NCI-H510A treated with DMSO at 0.1 percent for 48 hours (cell line): ENCODE data around the gene GJA10.
"Not testable (repeated sequence)": the region's sequence is repeated elsewhere in the genome, so short reads cannot be mapped to it uniquely, and the experiment has no call there.

Experiments
- DNase-seq: peaks from one replicate; lab custom pipeline; 2025; lab: John Stamatoyannopoulos, UW

The GJA10 gene

DNA sequence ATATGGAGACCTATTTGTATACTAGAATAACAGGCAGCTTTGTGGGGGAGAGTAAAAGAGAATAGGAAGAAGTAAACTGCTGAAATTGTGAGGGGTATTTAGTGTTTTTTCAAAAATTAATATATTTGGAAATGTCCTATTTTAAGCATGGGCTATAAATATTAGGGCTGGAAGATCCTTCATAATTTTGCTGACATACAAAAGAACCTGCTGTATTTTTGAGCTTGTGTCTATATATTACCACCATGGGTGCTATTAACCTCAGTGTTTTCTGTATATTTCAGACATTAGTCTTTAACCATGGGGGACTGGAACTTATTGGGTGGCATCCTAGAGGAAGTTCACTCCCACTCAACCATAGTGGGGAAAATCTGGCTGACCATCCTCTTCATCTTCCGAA, at the start of gene GJA10:
Gene GJA10 (plus strand): TSS at position 301 of the 400 bp plus-strand sequence. CDS start 0 bp downstream, at position 301.
- no peak for DNase-seq

DNA sequence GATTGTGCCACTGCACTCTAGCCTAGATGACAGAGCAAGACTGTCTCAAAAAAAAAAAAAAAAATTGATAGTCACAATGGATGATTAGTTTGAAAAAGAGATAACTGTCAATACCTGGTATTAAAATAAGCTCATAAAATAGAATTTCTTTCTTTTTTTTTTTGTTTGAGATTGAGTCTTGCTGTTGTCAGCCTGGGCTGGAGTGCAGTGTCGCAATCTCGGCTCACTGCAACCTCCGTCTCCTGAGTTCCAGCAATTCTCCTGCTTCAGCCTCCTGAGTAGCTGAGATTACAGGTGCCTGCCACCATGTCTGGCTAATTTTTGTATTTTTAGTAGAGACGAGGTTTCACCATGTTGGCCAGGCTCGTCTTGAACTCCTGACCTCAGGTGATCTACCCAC, 46.8 kb upstream of the GJA10 start:
- DNase-seq = not testable (repeated sequence)

DNA sequence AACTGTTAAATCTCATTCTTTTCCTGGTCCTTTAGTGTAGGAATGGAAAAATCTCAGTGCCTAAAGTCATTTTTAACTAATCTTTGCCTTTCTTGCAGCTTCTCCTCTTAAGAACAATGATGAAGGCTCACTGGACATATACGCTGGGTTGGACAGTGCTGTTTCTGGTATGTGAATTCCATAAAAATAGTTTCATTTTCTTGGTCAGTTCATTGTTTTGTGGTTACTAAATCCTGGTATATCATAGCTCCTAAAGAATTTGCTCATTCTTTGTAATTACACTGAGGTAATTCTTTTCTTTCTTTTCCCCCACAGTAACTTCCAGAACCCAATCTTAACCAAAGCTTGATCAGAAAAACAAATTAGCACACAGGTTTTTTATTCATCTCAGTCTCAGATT, 41.2 kb upstream of the GJA10 start:
- DNase-seq = no peak

DNA sequence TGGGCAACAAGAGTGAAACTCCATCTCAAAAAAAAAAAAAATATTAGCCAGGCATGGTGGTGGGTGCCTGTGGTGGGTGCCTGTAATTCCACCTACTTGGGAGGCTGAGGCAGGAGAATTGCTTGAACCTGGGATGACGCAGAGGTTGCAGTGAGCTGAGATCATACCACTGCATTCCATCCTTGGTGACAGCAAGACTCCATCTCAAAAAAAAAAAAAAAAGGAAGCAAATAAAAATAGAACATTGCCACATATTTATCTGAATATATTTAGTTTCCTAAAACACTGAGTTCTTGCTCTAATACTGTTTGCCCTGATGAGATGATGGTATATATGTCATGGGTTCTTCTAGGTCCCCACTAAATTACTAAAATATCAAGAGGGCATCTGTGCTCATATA, 36.2 kb upstream of the GJA10 start:
- no peak for DNase-seq

DNA sequence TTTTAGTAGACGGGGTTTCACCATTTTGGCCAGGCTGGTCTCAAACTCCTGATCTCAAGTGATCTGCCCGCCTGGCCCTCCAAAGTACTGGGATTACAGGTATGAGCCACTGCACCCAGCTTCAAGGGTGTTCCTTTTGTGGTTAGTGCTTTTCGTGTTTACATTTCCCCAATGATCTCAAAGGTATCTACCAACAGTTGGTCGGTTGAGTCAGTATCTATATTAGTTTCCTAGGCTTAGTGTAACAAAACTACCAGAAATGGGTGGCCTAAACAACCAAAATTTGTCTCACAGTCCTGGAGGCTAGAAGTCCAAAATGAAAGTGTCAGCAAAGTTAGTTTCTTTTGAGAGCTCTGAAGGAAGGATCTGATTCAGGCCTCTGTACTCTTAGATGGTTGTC, 34.5 kb upstream of the GJA10 start:
- DNase-seq = no peak

DNA sequence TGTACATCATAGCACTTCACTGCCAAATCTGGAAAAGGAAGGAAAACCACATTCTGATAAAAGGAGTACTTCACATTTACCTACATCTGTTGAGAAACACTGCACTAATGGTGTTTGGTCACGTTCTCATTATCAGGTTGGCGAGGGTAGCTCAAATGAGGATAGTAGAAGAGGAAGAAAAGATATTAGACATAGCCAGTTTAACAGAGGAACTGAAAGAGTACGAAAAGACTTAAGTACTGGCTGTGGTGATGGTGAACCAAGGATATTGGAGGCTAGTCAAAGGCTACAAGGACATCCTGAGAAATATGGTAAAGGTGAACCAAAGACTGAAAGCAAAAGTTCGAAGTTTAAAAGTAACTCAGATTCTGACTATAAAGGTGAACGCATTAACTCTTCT, 32.0 kb upstream of the GJA10 start:
- no peak for DNase-seq

DNA sequence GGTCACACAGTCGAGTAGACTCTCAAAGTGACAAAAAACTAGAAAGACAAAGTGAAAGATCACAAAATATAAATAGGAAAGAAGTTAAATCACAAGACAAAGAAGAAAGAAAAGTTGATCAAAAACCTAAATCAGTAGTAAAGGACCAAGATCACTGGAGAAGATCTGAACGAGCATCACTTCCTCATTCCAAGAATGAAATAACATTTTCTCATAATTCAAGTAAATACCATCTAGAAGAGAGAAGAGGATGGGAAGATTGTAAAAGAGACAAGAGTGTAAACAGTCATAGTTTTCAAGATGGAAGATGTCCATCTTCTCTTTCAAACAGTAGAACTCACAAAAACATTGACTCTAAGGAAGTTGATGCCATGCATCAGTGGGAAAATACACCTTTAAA, 31.6 kb upstream of the GJA10 start:
- DNase-seq = no peak

DNA sequence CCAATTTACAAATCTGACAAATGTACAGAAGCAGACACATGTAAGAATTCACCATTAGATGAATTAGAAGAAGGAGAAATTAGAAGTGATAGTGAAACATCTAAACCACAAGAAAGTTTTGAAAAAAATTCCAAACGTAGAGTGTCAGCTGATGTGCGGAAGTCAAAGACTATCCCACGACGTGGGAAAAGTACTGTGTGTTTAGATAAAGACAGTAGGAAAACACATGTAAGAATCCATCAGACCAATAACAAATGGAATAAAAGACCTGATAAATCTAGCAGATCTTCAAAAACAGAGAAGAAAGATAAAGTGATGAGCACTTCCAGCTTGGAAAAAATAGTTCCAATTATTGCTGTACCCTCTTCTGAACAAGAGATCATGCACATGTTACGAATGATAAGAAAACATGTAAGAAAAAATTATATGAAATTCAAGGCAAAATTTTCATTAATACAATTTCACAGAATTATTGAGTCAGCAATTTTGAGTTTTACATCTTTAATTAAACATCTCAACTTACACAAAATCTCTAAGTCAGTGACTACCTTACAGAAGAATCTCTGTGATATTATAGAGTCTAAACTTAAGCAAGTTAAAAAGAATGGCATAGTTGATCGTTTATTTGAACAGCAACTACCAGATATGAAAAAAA, 28.1 kb upstream of the GJA10 start:
- DNase-seq = no peak

DNA sequence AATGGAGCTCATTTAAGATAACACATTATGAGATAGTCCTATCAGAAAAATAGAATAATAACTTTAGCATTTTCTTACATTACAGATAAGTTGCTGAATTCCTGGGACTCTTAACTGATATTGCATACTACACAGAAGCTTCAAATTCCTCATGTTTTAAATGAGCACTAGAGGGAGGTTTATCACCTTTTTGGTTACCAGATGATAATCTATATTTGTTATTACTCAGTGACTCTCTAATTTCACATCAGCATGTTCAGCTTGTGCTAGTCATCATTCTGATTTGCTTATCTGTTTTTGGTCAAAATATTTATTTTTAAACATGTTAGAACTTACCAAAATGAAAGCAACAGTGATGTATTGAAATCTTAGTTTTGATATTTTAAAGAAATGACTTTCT, 20.5 kb upstream of the GJA10 start:
- no peak for DNase-seq

DNA sequence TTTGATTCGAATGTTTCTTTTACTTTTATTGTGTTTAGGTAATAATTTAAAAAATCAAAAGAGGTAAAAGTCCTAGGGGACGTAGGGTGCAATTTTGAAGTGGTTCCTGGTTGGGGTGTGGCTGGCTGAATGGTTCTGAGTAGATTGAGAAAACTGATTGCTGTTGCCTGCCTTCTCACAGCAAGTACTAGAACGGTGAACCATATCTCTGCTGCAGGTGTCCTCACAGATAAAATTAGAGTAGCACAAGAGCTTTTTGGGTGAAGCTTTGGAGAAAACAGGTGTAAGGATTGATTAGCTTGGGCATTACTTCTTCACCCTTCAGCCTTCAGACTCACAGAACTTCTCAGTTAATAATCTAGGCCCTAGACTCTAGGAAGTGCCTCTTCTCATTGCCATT, 19.8 kb upstream of the GJA10 start:
- no peak for DNase-seq

DNA sequence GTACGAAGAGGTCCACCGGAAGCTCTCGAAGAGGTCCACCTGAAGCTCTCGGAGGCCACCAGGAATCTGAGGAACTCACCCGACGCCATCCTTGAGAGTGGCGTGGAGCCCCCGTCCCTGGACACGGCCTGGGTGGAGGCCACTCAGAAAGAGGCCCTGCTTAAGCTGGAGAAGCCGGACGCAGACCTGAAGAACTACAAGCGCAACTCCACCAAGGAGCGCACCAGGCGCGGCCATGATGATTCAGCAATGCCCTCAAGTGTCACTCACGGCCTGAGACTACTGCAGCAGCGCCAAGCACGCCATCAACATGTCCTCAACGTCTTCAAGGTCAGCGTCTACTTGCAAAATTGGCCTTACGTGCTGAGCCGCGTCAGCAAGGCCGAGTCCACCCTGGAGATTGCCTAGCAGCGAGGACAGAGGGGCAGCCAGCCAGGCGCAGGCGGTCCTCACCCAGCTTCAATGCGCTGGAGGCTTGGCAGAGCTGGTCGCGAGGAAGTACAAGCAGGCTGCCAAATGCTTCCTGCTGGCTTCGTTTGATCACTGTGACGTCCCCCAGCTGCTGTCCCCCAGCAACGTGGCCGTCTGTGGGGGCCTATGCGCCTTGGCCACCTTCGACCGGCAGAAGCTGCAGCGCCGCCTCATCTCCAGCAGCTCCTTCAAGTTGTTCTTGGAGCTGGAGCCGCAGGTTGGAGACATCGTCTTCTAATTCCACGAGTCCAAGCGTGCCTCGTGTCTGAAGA, 7.7 kb upstream of the GJA10 start:
- DNase-seq = no peak

DNA sequence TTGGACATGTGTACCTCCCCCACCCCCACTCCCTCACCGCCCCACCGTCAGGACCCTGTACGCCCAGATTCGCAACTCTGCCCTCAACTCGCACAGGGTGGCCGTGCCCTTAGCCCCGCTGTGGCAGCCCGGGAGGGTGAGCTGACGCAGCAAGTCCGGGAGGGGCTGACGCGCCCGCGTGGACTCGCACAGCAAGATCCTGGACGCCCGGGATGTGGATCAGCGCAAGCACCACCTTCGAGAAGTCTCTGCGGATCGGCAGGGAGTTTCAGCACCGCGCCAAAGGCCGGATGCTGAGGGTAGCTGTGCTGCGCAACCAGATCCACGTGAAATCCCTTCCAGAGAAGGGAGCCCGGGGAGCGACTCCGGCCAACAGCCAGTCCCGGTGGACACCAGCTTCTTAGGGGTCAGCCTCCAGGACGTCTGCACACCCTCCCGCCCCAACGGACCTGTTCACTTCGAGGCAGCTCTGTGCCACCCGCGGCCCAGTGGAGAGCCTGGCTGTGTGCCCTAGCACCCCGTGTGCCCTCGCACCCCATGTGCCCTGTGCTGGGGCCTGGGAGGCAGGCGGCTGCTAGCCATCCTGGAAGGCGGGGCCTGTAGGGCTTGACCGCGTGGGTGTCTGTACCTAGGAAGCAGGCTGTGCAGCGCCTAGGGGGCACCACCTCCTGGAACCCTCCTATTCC, 6.7 kb upstream of the GJA10 start:
- DNase-seq = no peak

DNA sequence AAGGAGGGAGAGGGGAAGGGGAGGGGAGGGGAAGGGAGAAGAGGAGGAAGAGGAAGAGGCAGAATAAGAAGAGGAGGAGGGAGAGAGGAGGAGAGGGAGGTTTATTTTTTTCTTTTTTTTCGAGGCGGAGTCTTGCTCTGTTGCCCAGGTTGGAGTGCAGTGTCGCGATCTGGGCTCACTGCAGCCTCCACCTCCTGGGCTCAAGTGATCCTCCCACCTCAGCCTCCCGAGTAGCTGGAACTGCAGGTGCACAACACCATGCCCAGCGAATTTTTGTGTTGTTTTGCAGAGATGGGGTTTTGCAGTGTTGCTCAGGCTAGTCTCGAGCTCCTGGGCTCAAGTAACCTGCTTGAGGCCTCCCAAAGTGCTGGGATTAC, 6.1 kb upstream of the GJA10 start:
- no peak for DNase-seq

DNA sequence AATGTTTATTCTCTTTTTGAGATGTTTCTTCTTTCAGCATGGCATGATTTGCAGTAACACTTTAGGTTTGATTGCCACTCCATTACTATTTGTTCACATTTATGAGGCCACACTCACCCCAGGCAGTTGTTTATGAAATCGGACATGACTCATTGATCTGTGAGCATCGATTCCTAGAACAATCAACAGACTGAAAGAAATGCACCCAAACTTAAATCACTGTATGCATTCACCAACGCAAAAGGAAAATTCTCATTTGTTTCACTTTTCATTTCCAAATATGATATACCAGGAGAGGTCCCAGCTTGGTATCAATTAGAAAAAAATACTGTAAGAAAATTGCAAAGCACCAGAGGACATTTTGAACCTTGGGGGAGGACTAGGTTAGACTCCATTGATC, 5.4 kb upstream of the GJA10 start:
- DNase-seq = no peak

DNA sequence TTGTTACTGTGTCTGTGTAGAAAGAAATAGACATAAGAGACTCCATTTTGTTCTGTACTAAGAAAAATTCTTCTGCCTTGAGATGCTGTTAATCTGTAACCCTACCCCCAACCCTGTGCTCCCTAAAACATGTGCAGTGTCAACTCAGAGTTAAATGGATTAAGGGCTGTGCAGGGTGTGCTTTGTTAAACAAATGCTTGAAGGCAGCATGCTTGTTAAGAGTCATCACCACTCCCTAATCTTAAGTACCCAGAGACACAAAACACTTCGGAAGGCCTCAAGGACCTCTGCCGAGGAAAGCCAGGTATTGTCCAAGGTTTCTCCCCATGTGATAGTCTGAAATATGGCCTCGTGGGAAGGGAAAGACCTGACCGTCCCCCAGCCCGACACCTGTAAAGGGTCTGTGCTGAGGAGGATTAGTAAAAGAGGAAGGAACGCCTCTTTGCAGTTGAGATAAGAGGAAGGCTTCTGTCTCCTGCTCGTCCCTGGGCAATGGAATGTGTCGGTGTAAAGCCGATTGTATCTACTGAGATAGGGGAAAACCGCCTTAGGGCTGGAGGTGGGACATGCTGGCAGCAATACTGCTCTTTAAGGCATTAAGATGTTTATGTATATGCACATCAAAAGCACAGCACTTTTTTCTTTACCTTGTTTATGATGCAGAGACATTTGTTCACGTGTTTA, 3.3 kb upstream of the GJA10 start:
- DNase-seq = not testable (repeated sequence)

DNA sequence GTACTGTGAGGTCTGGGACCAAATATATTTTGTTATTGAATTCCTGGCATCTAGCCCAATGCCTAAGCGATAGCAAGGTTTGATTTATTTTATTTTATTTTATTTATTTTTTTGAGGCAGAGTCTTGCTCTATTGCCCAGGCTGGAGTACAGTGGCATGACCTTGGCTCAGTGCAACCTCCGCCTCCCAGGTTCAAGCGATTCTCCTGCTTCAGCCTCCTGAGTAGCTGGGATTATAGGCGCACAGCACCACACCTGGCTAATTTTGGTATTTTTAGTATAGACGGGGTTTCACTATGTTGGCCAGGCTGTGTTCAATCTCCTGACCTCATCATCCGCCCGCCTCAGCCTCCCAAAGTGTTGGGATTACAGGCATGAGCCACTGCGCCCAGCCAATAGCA, 1.7 kb upstream of the GJA10 start:
- not testable (repeated sequence) for DNase-seq

DNA sequence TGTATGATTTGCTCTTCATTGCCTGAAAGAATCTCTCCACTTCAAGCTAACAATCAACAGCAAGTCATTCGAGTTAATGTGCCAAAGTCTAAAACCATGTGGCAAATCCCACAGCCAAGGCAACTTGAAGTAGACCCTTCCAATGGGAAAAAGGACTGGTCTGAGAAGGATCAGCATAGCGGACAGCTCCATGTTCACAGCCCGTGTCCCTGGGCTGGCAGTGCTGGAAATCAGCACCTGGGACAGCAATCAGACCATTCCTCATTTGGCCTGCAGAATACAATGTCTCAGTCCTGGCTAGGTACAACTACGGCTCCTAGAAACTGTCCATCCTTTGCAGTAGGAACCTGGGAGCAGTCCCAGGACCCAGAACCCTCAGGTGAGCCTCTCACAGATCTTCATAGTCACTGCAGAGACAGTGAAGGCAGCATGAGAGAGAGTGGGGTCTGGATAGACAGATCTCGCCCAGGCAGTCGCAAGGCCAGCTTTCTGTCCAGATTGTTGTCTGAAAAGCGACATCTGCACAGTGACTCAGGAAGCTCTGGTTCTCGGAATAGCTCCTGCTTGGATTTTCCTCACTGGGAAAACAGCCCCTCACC, 1.1 kb downstream of the GJA10 start:
- DNase-seq = no peak

DNA sequence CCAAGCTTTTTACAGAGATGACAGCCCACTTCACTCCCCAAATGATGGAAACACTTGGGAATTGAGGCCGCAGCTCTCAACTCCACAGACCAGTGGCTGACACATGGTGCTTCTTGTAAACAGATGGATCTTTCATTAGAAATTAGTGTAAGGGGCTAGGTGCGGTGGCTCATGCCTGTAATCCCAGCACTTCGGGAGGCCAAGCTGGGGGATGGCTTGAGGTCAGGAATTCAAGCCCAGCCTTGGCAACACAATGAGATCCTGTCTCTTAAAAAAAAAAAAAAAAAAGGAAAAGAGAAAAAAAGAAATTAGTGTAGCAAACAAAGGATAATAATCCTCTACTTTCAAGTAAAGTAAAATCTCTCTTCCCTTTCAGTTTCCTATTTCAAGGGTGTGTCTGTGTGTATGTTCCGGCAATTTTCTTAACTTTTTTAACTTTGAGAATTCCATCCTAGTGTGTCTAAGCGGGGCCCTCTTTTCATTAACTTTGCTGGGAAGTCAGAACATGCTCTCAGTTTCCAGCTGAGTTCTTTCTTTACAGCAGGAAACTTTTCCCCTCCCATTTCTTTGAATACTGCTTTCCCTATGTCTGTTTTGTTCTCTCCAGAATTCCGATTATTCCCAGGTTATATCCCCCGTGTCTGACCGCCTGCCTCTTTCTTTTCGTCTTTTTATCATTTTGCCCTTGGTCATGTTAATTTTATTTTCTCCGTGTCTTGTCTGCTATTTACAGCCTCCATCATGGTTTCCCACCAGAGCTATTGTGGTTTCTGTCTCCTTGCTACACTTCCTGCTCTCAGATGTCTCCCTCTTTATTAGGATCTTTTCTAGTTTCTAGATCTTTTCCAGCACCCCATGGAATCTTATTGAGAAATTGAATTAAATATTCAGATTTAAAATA, 16.0 kb downstream of the GJA10 start:
- not testable (repeated sequence) for DNase-seq

DNA sequence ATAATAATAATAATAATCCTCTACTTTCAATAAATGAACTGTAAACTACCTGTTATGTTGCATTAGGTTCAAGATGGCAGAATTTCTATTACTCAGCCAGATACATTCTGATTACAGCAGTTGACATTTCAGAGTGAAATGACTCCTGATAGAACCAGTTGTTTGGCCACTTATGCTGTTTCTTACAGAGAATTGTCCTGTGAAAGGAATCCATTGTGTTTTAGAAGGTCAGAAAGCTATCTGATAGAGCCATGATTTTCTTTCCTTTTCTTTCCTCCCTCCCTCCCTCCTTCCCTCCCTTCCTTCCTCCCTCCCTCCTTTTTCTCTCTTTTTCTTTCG, 16.6 kb downstream of the GJA10 start:
- no peak for DNase-seq

DNA sequence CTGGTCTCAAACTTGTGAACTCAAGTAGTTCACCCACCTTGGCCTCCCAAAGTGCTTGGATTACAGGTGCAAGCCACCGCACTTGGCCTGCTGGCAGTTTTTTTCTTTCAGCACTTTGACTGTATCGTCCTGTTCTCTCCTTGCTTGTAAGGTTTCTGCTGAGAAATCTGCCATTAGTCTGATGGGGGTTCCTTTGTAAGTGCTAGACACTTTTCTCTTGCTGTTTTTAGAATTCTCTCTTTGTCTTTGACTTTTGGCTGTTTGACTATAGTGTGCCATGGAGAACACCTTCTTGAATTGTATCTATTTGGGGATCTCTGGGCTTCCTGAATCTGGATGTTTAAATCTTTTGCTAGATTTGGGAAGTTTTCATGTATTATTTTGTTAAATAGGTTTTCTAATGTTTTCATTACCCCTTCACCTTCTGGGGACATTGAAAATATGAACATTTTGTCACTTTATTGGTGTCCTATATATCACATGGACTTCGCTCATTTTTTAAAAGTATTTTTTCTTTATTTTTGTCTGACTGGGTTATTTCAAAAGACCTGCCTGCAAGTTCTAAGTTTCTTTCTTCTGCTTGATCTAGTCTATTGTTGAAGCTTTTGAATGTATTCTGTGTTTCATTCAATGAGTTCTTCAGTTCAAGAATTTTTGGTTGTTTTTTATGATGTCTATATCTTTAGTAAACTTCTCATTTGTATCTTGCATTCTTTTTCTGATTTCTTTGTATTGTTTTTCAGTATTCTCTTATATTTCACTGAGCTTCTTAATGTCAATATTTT, 22.1 kb downstream of the GJA10 start:
- no peak for DNase-seq

DNA sequence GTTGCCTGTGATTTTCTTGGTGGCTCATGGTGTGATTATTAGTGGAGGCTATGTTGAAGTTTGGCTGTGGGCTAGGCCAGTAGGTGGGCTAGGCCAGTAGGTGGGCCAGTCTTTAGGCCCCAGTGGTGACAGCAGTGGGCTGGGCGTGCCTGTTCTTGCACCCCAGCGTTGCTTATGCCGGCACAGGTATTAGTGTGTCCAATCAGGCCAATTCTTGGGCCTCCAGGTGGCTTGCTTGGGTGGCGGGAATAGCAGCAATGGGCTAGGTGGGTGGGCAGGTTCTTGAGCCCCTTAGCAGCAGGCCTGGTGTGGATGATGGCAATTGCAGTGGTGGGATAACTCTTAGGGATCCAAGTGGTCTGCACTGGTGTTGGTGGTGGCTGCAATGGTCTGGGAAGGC, 22.9 kb downstream of the GJA10 start:
- no peak for DNase-seq
